ENCODE results near the gene TBX4.

Gene TBX4

DNA sequence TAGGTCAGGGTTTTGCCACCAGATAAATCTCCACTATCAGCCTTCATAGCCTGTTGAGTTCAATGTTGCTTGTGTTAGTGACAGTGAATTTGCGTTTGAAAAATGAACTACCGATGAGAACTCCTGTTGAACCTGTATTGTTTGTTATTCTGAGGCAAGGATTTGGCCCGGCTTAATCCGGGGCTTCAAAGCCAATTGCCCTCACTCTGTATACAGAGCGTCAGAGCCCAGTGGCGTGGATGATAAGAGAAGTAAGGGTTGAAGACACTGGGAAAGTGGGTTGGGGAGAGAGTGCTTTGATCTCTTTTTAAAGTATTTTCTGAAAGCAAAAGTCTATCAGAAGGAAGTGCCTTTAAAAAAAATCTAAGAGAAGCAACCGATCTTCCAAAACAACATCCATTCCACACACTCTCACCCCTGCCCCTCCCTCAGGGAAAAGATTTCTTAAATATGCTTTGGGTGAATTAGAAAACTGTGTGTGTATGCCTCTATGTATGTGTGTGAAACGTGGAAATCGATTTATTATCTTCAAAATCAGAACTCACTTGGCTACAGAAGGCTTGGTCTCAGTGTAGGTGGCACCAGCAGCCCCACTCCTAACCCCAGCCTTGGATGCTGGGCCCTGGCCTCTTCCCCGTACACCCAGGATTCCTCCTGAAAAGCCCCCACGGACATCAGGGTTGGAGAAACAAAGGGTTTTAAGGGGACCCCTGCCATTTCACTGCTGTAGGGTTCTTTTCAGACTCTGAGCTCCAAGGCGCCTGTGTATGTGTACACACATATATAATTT lies 8.8 kb downstream of the TBX4 start:
- H3K27ac ChIP-seq, result no peak overlapping the region
- H3K4me3 ChIP-seq, result no peak overlapping the region

DNA sequence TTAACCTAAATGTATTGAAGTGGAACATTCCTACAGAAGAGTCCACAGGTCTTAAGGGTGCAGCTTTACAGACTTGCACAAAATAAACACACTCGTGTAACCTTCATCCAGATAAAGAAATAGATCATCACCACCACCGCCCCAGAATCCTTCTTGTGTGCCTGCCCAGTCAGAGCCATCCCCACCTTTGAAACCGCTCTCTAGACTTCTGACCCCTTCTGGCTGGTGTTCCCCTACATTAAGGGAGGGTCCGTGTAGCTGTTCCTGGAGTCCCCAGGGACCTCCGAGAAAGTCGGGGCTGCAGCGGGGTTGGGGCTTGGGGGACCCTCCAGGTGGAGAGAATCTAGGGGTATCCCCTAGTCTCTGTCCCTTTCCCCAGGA lies 9.4 kb downstream of the TBX4 start:
- no peak overlapping the region for H3K27ac ChIP-seq
- no peak overlapping the region for H3K4me3 ChIP-seq

DNA sequence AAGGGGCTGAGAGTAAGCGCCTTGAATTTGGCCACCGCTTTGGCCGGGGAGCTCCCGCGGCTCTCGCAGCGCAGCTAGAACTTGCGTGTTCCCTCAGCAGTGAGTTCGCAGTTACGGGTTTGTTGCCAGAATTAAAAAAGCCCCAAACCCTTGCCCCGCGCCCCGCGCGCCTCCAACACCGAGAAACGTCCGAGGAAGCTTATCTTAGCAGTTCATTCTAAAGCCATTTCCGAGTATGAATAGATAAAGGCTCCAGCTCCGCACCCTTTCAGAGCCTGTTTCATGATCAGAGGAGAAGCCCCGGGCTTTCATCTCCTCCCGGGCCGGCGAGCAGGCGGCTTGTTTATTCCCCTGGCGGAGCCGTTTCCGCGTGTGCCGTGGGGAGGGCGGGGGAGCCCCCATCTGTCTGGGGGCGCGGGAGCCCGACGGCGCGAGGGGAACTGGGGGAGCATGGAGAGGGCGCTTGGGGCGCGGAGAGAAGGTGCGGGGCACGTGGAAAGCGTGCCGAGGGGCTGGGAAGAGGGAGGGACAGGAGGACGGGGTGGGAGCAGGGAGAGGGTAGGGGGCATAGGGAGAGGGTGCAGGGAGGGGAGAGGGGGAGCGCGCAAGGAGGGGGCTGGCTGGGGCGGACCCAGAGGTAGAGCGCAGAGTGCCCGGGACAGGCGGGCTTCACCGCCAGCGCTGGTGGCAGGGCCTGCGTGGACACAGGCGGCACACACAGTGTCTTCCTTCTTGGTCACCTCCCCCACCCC lies 9.9 kb downstream of the TBX4 start:
- no peak overlapping the region for H3K27ac ChIP-seq
- H3K4me3 ChIP-seq, result peak overlapping the region in 1 of 7 experiments; percentile 21

DNA sequence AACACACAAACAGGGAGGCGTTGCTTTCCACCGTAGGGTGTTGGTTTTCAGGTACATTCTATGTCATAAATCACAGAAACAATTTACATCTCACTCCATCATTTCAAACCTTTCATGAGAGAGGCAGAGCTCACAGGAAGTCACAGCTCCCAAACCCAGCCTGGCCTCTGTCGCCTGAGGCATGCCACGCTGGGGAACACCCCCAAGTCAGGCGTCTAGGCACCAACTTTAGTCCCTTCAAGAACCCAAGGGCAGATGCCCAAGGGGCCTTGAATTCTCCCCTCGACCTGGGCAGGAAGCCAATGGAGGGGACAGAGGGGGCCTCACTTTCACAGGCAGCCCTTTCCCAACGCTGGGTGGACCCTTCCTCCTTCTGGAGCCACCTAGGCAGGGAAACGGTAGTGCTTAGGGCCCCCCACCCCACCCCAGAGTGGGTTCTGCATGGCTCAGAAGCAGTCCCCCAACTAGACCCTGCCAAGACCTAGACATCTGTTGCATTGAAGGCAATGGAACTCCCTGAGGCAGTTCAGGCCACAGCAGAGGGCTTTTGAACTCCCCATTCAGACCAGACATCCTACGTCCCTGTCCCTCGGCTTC lies 10.6 kb downstream of the TBX4 start:
- H3K4me3 ChIP-seq, result no peak overlapping the region
- no peak overlapping the region for H3K27ac ChIP-seq

DNA sequence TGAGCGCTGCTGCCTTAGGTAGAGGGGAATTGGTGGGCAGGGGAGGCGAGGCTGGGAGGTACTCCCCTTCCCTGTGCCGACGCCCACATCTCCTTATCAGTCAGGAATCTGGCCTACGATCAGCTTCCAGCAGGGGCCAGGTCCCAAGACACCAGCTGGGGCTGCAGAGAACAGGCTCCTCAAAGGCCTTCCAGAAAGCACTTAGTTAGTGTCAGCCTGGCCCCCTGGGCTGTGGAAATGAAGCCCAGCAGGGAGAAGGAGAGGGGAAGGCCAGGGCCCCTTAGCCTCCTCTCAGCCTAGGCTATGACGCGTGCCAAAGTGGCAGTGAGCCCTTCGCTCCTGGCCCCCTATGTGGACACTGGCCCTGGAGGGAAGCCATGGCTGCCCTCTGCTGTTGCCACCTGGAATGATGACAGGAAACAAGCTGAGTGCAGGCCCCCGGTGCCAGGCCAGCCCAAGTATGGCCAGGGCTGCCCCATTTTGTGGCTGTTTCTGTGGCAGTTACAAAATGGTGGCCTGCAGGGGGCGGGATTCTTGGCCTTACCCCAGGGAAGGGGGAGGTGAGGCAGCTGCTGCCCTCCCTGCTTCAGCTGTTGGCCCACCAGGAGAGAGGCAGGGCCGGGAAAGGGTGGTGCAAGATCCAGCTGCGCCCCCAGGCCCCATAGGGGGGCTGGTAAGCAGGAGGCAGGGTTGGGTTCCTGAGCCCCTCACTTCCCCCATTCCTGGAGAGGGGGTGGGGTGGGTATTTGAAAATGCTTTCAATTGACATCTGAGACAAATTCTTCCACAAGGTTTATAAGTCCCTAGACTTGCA lies 11.3 kb downstream of the TBX4 start:
- no peak overlapping the region for H3K27ac ChIP-seq
- H3K4me3 ChIP-seq, result no peak overlapping the region

DNA sequence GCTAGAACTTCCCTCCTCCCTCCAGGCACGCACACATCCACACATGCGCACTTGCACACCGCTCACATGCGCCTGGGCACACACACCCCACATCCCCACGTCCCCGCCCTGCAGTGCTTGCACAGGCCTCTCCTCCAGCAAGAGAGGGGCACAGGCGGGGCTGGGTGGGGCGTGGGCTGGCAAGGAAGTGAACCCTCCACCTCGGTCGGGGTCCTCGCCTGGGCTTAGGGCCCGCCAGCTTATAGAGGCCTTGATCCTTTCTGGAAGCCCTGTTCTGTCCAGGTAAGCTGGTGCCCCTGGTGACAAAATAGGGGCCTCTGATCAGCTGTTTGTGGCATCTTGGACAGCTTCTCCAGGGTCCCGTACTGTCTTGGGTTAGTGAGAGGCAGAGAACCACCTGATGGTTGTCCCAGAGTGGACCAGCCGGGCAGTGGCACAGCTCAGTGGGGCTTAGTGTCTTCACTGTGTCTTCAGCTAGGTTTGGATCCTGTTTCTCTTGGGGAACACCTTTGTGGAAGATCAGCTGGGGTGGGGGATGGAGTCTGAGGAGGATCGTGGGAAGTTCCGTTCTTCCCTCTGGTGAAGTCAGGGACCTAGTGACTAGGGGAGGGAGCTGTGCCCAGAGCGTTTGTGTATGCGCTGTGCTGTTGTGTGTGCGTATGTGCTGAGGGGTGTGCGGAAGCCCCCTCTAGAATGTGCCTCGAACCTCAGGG lies 12.1 kb downstream of the TBX4 start:
- no peak overlapping the region for H3K27ac ChIP-seq

DNA sequence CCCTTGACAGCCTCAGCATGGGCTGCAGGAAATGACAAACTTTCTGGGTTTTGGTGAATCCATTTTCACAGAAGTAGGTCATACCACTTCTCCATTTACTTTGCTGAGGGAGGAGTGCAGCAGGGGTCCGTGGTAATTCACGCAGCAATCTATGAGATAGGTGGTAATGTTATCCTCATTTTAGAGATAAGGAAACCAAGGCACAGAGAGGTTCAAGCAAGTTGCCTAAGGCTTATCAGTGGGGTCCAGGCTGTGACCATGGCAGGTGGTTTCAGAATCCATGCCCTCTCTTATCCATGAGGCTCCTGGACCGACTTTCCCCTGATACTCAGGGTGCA lies 12.6 kb downstream of the TBX4 start:
- H3K4me3 ChIP-seq, result no peak overlapping the region
- H3K27ac ChIP-seq, result no peak overlapping the region

More for the DNA sequence above, 12.1 kb downstream of the TBX4 start:
- no peak overlapping the region for H3K4me3 ChIP-seq

DNA sequence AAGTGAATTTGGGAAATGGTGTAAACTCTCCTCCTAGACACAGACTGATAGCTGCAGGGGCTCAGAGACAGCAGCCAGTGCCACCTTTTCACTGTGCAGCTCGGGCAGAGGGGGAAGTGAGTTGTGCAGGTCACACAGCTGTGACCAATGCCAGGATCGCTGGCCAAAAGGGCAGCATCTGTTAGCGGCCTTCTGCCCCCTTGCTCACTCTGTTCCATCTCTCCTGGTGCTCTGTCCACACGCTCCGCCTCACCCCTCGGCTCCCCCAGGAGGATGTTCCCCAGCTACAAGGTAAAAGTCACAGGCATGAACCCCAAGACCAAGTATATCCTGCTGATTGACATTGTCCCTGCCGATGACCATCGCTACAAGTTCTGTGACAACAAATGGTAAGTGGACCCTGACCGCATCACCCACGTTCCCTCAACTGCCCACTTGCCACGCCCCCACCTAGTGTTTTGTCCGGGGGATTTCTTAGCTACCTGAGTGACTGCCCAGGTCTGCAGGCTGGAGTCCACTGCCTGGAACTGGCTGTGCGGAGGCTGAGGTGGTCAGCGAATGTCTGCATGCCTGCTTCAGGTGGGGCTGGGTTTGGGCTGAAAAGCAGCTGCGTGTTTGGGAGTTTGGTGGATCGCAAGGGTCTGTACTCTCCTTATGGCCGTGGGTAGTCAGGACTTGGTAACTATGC lies 13.5 kb downstream of the TBX4 start:
- Histone ChIP-seq H3K4me3 (no peak overlapping the region), H3K27ac (no peak overlapping the region)

DNA sequence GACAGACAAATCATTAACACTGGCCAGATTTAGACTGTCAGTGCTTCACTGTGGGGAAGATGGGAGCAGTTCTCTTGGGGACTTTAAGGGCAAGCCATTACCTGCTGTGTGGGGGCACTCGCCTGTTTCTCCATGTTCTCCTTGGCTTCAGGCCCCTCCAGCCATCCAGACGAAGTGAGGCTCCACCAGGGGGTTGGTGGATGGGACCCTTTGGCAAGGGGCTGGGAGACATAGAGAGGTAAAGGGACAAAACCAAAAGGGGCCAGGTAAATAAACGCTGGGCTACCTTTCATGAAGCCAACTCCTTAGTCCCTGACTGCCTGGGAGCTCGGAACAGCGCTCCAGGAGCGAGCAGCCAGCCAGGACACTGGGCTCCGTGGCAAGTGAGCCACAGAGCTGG lies 14.0 kb downstream of the TBX4 start:
- no peak overlapping the region for H3K27ac ChIP-seq
- no peak overlapping the region for H3K4me3 ChIP-seq

DNA sequence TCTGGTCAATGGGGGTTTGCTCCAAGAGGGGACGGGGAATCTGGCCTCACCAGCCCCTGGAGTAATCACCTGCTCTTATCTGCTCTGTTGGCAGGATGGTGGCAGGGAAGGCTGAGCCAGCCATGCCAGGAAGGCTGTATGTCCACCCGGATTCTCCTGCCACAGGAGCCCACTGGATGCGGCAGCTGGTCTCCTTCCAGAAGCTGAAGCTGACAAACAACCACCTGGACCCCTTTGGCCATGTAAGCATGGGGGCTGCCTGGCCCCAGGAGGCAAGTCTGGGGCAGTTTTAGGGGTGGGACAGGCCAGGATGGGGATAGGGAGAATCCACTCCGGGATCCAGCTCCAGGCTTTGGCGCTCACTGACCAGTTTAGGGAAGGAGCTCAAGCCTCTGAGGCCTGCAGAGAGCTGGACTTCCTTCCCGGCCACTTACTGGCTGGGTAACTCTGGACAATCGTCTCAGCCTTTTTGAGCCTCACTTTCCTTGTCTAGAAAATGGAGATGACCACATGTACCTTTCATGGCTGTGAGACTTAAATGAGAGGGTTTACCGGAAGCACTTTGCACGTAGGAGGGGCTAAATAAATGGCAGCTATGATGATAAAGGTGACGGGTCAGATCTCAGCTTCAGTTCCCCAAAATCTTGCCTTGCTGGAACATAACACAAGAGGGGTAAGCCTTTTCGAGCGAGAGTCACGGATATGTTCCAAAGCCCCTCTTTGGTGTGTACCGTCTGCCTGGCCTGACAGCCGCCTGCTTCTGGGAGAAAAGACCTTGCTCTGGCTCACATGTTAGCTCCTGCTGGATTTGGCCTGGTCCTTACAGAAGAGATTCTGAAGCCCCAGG lies 15.4 kb downstream of the TBX4 start:
- H3K27ac ChIP-seq, result no peak overlapping the region
- no peak overlapping the region for H3K4me3 ChIP-seq

DNA sequence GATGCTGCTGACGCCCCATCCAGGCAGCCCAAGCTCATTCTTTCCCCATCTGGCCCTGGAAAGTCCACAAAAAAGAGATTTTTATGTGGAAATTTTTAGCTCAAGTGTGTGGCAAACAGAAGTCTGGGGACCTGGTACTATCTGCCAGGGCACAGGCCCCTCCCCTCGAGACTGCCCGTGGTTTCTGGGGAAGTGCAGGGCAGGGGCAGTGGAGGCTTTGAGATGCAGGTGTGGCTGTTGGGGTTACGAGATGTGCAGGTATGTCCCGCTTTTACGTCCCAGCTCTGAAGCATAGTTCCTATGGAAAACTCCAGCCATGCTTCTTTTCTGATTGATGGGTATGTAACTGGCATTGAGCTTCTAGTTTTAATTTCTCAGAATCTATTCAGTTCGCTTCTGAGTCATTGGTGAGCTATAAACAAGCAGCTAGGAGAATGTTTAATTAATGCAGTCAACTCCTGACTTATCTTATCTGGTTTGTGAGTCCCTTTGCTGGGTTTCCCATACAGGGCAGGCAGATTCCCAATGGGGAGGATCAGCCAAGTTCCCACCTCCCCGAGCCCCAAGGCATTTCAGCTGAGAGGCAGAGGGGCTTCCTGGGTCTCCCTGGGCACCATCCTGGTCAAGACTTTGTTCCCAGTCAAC lies 16.2 kb downstream of the TBX4 start:
- Histone ChIP-seq H3K4me3 (no peak overlapping the region), H3K27ac (no peak overlapping the region)

DNA sequence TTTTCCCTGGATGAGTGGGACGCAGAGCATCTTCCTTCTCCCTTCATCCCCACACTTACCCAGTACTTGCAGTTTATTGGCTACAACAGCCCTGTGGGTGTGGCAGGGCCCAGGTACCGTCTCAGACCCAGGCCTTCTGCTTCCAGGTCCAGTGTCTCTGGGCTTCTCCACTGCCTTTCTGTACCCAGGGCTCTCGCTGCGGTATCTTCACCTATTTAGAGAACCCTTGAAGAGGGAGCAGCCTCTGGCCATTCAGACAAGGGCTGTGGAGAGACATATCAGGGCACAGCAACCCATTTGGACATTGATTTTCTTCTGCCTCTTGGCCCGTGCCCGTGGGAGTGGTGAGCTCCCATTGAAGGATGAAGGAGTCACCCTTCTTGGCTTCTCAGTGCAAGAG lies 17.3 kb downstream of the TBX4 start:
- Histone ChIP-seq H3K27ac (no peak overlapping the region), H3K4me3 (no peak overlapping the region)

DNA sequence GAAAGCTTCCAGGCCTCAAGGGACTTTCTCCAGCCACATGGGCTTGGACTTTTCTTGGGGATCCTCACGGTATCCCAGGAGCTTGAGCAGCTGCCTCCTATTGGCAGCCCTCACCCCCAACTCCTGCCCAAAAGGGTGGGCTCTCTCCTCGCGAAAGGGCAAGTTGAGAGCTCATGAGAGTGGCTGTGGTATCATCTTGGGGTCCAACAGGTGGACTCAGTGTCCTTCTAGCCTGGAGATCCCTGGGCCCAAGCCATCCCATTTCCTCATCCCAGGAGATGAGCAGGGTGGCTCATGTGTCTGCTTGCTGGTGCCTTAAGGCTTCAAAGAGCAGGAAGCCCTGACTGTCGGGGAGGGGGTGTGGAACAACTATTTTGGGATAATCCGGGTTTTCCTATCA lies 17.7 kb downstream of the TBX4 start:
- Histone ChIP-seq H3K4me3 (no peak overlapping the region), H3K27ac (no peak overlapping the region)

DNA sequence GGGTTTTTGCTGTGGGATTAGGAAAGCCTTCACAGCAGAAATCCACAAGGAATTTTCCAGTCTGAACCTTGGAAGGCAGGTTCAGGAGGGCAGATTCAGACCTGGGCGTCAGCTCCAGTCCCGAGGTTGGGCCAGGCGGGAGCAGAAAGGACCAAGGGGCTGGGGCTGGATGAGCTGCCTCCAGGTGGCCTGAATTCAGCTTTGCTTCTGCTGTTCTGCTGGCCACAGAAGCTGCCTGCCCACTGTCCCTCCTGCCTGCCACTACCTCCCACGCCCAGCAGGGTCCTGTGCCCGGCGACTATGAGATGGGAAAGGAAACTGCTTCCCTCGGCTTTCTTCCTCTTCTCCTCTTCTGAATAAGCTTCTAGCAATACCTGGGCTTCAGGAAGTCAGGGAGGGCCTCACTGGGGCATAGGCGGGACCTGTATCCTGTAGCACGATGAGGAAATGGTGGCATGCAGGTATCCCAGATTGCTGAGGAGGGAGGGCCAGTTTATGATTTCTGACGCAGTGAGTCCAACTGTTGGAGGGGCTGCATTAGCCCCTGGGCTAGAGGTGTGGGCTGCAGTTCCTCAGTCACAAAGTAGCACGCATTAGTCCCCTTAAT lies 18.4 kb downstream of the TBX4 start:
- Histone ChIP-seq H3K4me3 (no peak overlapping the region), H3K27ac (no peak overlapping the region)

DNA sequence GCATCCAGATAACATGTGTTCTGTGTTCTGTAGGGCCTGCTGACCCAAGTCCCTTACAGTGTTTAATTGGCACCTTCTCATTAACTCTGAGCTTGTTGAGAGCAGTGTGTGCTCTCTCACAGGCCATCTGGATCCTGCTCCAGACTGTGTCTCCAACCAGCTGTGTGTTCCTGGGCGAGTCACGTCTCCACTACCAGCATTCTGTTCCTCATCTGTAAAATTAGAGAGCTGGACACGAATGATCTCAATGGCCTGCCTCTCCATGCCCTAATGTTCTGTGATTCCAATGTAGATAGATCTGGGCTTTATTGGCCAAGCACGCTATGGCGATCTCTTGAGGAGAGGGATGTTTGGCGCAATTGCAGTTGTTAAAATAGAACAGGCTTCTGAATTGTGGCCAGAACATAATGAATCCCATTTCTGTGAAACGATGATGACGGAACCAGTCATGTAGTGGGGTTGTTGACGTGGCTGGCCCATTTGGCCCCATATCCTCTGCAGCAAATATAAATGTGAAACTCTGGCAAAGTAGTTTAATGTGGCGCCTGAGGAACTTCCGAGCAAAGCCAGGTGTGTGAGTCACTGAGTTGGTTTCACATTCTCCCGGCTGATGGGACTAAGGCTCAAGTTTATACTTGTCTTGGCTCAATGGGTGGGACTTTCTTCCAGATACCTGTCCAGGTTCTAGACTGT lies 22.2 kb downstream of the TBX4 start:
- no peak overlapping the region for H3K4me3 ChIP-seq
- peak overlapping the region in 6 of 21 experiments; percentile 4 to 54 (median 36) for H3K27ac ChIP-seq

DNA sequence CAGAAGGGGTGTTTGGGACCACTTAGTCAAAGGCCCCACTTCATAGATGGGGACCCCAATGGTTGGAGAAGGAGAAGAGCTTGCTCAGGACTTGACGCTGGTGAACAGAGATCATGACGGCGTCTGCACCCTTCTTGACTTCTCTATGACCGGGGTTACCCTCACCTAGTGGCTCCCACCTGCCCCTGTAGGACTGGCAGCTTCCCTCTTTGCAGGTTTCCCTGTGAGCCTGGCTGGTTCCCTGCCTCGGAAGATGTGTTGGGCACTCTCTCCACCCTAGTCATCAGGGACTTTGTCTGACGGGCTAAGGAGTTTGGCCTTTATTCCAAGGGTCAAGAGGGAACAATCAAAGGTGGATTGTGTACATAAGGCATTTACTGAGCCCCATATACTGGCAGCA lies 22.7 kb downstream of the TBX4 start:
- H3K27ac ChIP-seq, result peak overlapping the region in 1 of 21 experiments; percentile 10
- no peak overlapping the region for H3K4me3 ChIP-seq

DNA sequence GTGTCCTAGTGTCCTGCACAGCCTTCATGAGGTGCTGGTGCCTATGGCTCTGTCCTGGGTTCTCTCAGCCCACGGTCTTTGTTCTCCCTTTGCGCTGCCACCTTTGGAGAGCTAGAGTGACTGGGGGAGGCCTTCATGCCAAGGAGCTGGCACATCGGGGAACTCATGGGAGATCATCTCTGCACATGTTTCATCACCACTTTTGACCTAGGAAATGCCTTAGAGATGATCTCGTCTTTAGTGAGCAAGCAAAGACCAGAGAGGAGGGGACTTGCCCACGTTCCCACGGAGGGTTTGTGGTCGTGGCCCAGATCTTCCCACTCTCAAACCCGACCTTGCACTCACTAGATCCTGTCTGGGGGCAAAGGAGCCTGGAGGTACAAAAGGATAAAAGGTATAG lies 23.5 kb downstream of the TBX4 start:
- no peak overlapping the region for H3K4me3 ChIP-seq
- no peak overlapping the region for H3K27ac ChIP-seq

Data from skin epidermis (tissue), 12 donors.